Fibroblast of skin of left biceps (primary cell): Measurements from ENCODE around the gene BTN3A1.

Experiments
- DNase-seq, 2 experiments: peaks; one replicate each; pipeline ENCODE4 v3.0.0-alpha.2; 2013; ENCODE audit warnings: low read depth in 2 of 2

BTN3A1 gene

GRCh38 chr6:26379740-26380139 lies 22.3 kb upstream of the BTN3A1 start:
- no peak for DNase-seq

GRCh38 chr6:26380256-26380655 lies 21.8 kb upstream of the BTN3A1 start:
- no peak for DNase-seq

GRCh38 chr6:26382121-26382520 lies 20.0 kb upstream of the BTN3A1 start:
- no peak for DNase-seq

- DNase-seq = no peak
These were observed 18.3 kb upstream of the BTN3A1 start for GRCh38 chr6:26383624-26384417.

GRCh38 chr6:26385734-26386125 lies 16.3 kb upstream of the BTN3A1 start:
- no peak for DNase-seq

- DNase-seq = no peak
These were observed 14.5 kb upstream of the BTN3A1 start for GRCh38 chr6:26387565-26387964.

- DNase-seq = no peak
These were observed 14.1 kb upstream of the BTN3A1 start for GRCh38 chr6:26388014-26388413.

GRCh38 chr6:26388441-26388840 lies 13.6 kb upstream of the BTN3A1 start:
- DNase-seq = no peak

- DNase-seq = no peak
These were observed 12.7 kb upstream of the BTN3A1 start for GRCh38 chr6:26389349-26389894.

- no peak for DNase-seq
These were observed 11.5 kb upstream of the BTN3A1 start for GRCh38 chr6:26390531-26390930.

GRCh38 chr6:26392932-26393636 lies 9.0 kb upstream of the BTN3A1 start:
- DNase-seq = no peak

GRCh38 chr6:26394289-26394688 lies 7.8 kb upstream of the BTN3A1 start:
- DNase-seq = peak; percentile 30 to 35

GRCh38 chr6:26398555-26398954 lies 3.5 kb upstream of the BTN3A1 start:
- DNase-seq = no peak

- DNase-seq = no peak
These were observed 1.4 kb upstream of the BTN3A1 start for GRCh38 chr6:26400626-26401025.

GRCh38 chr6:26401389-26401986 lies 587 bp upstream of the BTN3A1 start:
- DNase-seq = no peak

GRCh38 chr6:26403893-26404292 lies 1.8 kb downstream of the BTN3A1 start:
- DNase-seq = no peak

- DNase-seq = no peak
These were observed 2.5 kb downstream of the BTN3A1 start for GRCh38 chr6:26404546-26404945.

GRCh38 chr6:26408828-26409730 lies 7.0 kb downstream of the BTN3A1 start:
- DNase-seq = no peak

GRCh38 chr6:26411751-26412150 lies 9.7 kb downstream of the BTN3A1 start:
- no peak for DNase-seq

- no peak for DNase-seq
These were observed 10.2 kb downstream of the BTN3A1 start for GRCh38 chr6:26412228-26412627.

- DNase-seq = no peak
These were observed 10.9 kb downstream of the BTN3A1 start for GRCh38 chr6:26412954-26413353.

GRCh38 chr6:26414281-26414680 lies 12.2 kb downstream of the BTN3A1 start:
- DNase-seq = no peak
